HG03196 (cell line): ENCODE data around the gene ZFTA.

Experiments used
- ATAC-seq: cut with Tn5 transposase; IDR thresholded peaks from one replicate; pipeline ENCODE4 v1.9.1; 2021; ENCODE audit not compliant: unreplicated experiment

Gene ZFTA

GRCh38 chr11:63756919-63757761 lies 11.4 kb downstream of the ZFTA start:
- ATAC-seq = no peak

DNA sequence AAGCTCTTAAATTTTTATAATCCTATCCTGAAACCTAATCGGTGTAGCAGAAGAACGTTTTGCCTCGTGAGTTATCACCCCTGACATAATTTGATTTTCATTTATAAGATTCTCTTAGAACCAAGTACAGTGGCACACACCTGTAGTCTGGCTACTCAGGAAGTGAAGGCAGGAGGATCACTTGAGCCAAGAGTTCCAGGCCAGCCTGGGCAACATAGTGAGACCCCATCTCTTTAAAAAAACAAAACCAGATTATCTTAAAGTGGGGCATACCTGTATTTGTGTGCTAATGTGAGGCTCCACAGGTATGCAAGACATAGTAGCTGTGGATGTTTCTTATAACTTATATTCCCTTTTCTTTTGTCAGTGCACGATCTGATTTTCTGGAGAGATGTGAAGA lies 19.0 kb downstream of the ZFTA start:
- no peak for ATAC-seq

DNA sequence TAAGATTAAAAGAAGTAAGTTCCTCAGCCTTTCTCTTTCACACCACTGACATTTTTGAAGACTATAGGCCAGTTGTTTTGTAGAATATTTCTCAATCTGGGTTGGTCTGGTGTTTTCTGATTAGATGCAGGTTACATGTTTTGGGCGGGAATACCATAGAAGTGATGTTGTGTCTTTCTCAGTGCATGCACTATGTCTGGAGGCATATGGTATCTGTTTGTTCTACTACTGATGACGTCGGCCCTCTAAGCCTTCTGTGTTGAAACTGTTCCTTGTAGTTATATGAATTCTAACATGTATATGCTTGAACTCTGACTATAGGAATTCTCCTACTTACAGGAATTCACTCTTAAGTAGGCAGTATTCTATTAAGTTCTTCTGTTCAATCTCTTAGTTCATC lies 21.6 kb downstream of the ZFTA start:
- ATAC-seq = no peak

DNA sequence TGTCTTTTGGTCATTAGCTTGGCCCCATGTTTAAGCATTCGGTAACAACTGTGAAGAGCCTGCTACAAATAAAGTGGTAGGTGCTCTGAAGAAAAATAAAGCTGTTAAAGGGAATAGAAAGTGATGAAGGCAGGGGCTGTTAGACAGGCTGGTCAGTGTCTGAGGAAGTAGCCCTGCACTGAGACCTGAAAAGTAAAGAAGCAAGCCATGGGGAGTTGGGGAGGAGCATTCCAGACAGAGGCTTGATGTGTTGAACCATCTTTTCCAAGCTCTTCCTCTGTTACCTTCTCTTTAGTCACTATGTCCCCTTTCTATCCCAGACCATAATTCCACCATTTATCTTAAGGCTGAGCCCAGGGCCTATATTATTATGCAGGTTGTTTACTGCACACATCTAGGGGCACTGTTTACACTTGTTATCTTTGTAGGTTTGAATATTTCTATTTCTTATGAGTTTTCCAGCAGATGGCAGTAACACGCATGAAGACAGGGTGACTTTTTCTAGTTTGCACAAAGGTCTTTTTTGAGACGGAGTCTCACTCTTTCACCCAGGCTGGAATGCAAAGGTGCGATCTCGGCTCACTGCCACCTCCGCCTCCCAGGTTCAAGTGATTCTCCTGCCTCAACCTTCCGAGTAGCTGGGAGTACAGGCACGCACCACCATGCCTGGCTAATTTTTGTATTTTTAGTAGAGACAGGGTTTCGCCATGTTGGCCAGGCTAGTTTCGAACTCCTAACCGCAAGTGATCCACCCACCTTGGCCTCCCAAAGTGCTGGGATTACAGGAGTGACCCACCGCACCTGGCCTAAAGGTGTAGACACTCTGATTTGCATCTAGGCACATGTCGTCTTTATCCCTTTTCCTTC lies 23.0 kb downstream of the ZFTA start:
- ATAC-seq = no peak

GRCh38 chr11:63738720-63739360 lies 29.7 kb downstream of the ZFTA start:
- no peak for ATAC-seq

DNA sequence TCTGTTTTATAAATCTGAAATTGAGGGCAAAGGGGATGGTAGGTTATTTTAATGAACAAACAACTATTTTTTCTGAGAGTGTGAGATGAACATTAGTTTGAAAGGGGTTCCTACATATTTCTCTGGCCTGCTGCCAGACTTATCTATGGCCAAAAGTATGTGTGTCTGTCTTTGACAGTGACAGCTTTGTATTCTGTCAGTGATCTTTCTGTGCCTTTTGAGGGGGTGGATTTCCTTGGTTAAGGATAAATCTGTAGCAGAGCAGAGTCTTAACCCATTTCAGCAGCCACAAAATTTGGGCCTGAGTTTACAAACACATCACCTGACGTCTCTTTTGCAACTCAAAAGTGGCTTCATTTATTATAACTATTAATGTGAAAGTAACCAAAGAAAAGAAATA lies 30.9 kb downstream of the ZFTA start:
- ATAC-seq = no peak

GRCh38 chr11:63736864-63737263 lies 31.7 kb downstream of the ZFTA start:
- ATAC-seq = no peak

DNA sequence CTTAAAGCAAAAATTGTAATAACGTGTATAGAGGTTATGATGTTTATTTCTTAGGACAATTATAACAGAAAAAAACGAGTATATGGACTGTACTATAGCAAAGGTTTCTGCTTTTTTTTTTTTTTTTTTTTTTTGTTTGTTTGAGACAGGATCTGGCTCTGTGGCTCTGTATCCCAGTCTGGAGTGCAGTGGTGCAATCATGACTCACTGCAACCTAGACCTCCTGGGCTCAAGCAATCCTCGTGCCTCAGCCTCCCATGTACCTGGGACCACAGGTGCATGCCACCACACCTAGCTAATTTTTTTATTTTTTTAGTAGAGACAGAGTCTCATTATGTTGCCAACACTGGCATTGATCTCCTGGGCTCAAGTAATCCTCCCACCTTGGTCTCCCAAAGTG lies 39.2 kb downstream of the ZFTA start:
- no peak for ATAC-seq

DNA sequence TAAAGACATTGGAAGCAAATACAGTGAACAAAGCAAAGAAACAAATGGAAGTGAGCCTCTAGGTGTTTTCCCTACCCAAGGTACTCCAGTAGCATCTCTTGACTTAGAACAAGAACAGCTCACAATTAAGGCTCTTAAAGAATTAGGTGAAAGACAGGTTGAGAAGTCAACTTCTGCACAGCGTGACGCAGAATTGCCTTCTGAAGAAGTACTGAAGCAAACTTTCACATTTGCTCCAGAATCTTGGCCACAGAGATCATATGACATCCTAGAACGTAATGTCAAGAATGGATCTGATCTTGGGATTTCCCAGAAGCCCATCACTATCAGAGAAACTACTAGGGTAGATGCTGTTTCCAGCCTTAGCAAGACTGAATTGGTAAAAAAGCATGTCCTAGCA lies 48.0 kb downstream of the ZFTA start:
- ATAC-seq = no peak

- no peak for ATAC-seq
These were observed 48.6 kb downstream of the ZFTA start for GRCh38 chr11:63719987-63720386.

- no peak for ATAC-seq
These were observed 49.6 kb downstream of the ZFTA start for GRCh38 chr11:63719001-63719400.
